PC-9 (cell line): Measurements from ENCODE around the gene DRD1.

Source experiments
- CTCF ChIP-seq: fragments of 200-600 bp; sonication (generic); conservative IDR thresholded peaks from 2 replicates; pipeline ENCODE4 v1.6.1; 2017; ENCODE audit warnings: mixed run types, antibody characterized with exemption, mild to moderate bottlenecking, moderate library complexity
- EZH2 ChIP-seq: fragments of 200-600 bp; sonication (generic); IDR thresholded peaks from 2 replicates; pipeline ENCODE4 v1.8.0; 2017; ENCODE audit warnings: antibody characterized with exemption, low read depth

GRCh38 chr5:175491223-175491622 lies 47.2 kb upstream of the DRD1 start:
- TF ChIP-seq CTCF (no peak), EZH2 (no peak)
